GM21447 (cell line): Measurements from ENCODE around the gene AFF3.

Experiments
- ATAC-seq: cut with Tn5 transposase; IDR thresholded peaks from one replicate; pipeline ENCODE4 v1.9.1; 2021; ENCODE audit not compliant: unreplicated experiment

Gene AFF3

DNA sequence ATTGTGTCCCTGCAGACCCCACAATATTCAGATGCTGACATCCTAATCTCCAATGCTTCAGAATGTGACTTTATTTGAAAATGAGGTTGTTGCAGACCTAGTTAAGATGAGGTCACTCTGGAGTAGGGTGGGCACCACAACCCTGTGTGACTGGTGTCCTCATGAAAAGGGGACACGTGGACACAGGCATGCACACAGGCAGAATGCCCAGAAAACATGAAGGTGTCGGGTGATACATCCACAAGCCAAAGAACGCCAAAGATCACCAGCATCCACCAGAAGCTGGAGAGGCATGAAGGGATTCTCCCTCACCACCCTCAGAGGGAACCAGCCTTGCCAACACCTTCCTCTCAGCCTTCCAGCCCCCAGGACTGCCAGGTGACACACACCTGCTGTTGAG lies 69.3 kb downstream of the AFF3 start:
- no peak for ATAC-seq

GRCh38 chr2:100072503-100072902 lies 69.9 kb downstream of the AFF3 start:
- no peak for ATAC-seq

- ATAC-seq, result no peak
Measured at GRCh38 chr2:100071335-100072043, 70.9 kb downstream of the AFF3 start.

DNA sequence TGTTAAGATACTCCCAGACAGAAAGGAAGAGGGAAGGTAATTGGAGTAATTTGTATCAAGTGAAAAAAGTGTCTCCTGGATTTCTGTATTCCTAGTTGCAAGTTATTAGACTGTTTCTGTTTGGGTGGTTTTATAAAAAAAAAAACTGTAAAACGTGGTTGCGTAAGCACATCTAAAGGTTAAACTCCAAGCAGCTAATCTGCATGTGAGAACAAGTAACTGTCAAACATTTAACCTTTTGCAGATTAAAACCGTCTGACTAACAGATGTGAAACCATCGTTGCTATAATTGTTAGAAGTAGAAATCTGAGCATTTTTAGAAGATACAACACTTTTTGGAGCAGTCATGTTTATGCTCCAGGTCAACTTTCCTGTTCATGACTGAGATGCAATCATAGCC lies 72.3 kb downstream of the AFF3 start:
- no peak for ATAC-seq

- ATAC-seq, result no peak
Measured at GRCh38 chr2:100068395-100068794, 74.0 kb downstream of the AFF3 start.

DNA sequence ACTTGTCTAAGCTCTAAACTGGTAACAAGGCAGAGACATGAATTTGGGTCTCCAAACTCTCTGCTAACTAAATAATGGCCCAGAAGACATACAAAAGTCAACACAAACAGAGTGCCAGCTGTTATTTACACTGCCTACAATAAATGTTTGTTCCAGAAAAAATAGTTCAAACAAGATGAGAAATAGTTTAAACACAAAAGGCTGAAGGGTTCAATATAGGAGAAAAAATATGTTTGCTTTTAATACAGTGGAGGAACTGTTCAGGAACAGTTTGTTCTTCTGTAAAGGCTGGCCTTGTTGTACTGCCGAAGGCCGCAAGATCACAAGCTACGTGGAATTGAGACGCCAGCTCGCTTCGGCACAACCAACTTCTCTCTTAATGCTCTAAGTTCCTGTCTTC lies 74.6 kb downstream of the AFF3 start:
- no peak for ATAC-seq

DNA sequence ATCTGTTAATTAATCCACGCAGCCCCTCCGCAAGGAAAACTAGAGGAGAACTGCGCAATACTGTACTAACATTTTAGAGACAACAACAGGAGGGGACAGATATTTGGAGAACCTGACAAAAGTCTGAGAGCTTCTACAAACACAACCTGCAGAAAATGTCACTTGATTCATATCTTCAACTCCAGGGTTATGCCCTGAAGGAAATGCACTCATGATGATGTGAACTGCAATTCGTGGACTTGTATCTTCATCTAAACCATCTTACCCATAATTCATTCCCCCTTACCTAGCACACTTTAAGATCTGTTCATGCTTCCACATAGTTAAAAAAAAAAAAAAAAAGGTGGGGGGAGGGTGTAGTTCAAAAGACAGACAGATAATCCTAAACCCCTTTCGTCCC lies 75.5 kb downstream of the AFF3 start:
- ATAC-seq, result no peak

DNA sequence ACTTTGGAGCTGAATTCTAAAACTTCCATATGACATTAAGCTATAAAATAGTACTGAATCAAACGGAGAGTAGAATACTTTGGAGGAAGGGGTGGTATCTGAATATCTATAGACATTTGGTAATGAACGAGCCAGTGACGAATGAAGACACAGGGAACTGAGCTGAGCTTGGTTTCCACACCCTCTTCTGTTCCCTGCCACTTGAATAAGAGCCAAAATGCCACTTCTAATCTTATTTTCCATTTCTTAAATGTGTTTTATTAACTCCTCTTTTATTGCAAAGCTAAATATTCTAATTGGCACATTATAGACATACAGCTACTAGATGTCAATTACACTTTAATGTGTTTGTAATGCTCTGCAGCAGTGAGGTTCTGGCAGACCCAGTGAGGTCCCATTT lies 76.1 kb downstream of the AFF3 start:
- no peak for ATAC-seq

DNA sequence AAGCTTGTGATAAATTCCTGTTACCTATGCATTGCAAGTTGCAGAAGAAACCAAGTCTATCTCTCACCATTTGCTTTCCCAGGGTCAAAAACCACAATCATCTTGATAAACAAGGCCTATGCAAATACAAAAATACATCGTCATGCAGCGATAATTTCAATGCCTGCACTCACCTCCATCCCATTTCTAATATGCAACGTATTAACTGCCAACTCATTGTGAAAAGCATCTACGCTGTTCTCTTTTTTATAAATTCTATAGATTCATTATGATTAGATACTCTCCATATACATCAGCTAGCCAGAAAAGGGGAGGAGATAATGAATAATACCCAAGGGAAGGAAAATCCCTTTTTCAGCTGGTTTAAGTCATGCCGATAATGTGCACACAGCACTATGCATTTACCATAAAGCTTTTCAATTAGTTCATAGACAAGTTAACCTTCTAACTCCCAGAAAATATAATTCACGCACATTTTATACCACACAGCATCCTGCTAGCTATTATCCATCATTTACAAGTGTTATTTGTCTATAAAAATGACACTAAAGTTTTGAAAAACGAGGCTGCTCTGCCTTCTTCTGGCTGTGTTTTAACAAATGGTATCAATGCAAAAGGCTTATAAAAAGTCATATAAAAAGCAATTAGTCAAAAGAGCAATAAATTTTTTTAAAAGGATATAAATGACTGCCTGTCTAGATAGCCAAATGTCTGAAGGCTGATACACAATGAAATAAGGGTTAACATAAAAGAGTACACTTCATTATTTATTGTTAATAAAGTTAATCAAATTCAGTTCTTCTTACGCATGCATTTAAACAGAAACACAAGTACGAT lies 77.6 kb downstream of the AFF3 start:
- ATAC-seq, result no peak

- no peak for ATAC-seq
Measured at GRCh38 chr2:100064165-100064564, 78.2 kb downstream of the AFF3 start.

DNA sequence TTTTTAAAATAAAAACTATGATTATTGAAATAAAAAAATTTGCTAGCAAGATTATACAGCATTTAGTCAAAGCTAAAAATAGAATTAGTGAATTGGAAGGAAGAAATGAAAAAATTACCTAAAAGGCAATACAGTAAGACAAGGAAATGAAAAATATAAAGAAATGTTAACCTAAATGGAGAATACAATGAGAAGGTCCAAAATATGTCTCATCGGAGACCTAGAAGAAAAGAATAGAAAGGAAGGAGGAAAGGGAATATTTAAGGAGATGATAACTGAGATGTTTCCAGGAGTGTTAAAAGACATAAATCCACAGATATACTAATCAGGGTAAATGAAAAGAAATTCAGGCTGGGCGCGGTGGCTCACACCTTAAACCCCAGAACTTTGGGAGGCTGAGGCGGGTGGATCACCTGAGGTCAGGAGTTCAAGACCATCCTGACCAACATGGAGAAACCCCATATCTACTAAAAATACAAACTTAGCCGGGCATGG lies 78.9 kb downstream of the AFF3 start:
- ATAC-seq, result no peak

DNA sequence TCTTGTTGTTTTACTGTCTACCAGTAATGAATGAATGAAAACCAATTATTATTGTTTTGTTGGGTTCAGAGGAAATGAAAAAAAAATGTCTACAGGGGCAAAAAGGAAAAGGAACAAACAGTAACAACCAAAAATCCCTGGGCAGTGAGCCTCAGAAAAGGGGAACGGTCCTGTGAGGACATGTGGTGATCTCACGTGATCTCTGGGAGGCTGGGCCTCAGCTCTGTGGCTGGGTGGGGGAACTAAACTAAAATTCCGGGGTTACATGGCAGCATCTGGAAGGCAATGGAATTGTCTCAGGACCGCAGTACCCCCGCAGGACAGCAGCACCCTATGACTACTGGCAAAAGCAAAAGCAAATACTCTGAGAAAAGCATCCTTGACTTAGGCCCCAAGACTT lies 80.1 kb downstream of the AFF3 start:
- no peak for ATAC-seq

GRCh38 chr2:100060875-100061274 lies 81.5 kb downstream of the AFF3 start:
- ATAC-seq, result no peak

GRCh38 chr2:100059638-100060037 lies 82.8 kb downstream of the AFF3 start:
- no peak for ATAC-seq

- ATAC-seq, result no peak
Measured at GRCh38 chr2:100057901-100058261, 84.5 kb downstream of the AFF3 start.

DNA sequence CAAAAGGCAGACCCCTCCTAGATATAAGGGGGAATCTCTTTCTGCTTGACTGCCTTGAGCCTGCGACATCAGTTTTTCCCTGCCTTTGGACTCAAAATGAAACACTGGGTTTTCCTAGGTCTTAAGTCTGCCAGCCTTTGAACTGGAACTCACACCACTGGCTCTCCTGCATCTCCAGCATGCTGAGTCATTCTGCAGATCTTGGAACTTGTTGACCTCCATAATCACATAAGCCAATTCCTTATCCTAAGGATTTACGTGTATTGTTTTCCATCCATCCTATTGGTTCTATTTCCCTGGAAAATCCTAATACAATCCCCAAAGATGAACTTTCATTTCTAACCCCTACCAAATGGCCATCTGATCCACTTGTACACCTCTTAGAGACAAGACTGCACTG lies 88.0 kb downstream of the AFF3 start:
- ATAC-seq, result no peak

GRCh38 chr2:100053087-100053885 lies 89.1 kb downstream of the AFF3 start:
- no peak for ATAC-seq

GRCh38 chr2:100052650-100053049 lies 89.7 kb downstream of the AFF3 start:
- no peak for ATAC-seq

DNA sequence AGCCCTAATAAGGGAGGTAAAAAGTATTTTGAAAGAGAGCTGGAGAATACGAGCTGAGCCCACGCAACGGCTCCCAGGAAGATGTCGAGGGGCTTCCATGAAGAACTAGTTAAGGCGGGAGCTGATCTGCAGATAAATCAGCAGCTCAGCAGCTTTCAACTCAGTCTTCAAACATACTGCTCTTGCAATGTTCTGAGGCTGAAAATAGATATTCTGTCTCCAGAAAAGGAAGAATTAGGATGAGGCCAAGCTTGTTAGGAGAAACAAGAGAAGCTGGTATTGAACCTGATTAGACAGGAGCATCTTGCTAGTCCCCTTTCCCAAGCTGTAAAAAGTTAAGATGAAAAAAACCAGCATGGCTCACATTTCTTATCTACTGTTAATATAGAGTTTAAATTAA lies 91.1 kb downstream of the AFF3 start:
- ATAC-seq, result no peak

DNA sequence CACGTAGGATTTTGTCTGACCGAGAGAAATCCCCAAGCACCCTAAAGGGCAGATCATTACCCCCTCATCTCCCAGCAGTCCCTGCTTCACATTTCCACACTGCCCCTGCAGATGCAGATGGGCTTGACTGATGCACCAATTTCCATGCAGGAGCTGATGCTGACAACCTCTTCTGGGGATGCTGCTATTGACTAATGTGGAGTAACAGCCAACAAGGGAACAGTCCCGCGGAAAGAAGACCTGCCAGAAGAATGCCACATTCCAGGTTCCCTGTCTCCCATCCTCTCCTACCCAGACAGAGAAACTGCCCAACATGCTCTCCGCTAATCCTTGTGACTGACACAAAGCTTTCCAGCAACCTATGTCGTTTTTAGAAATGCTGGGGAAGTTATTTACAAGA lies 91.7 kb downstream of the AFF3 start:
- no peak for ATAC-seq
